ENCODE results near the gene MTFR1L.

Gene MTFR1L

GRCh38 chr1:25807480-25808390 lies 12.0 kb upstream of the MTFR1L start:
- DNase-seq (ENCODE audit: low read depth in 2 of 3, low spot score in 2 of 3) = no peak

- DNase-seq (ENCODE audit: low read depth in 2 of 3, low spot score in 2 of 3) = no peak
Observed at GRCh38 chr1:25808481-25809244, 11.1 kb upstream of the MTFR1L start.

GRCh38 chr1:25809283-25809926 lies 10.3 kb upstream of the MTFR1L start:
- DNase-seq (ENCODE audit: low read depth in 2 of 3, low spot score in 2 of 3) = no peak

GRCh38 chr1:25809929-25810328 lies 9.8 kb upstream of the MTFR1L start:
- DNase-seq (ENCODE audit: low read depth in 2 of 3, low spot score in 2 of 3) = no peak

- DNase-seq (ENCODE audit: low read depth in 2 of 3, low spot score in 2 of 3) = peak; percentile 51 to 82 (median 77)
Observed at GRCh38 chr1:25810341-25811299, 9.1 kb upstream of the MTFR1L start.

- no peak for DNase-seq (ENCODE audit: low read depth in 2 of 3, low spot score in 2 of 3)
Observed at GRCh38 chr1:25811384-25812082, 8.2 kb upstream of the MTFR1L start.

- DNase-seq (ENCODE audit: low read depth in 2 of 3, low spot score in 2 of 3) = no peak
Observed at GRCh38 chr1:25813071-25813733, 6.6 kb upstream of the MTFR1L start.

GRCh38 chr1:25813734-25814471 lies 5.9 kb upstream of the MTFR1L start:
- no peak for DNase-seq (ENCODE audit: low read depth in 2 of 3, low spot score in 2 of 3)

- DNase-seq (ENCODE audit: low read depth in 2 of 3, low spot score in 2 of 3) = no peak
Observed at GRCh38 chr1:25814549-25815087, 5.1 kb upstream of the MTFR1L start.

- no peak for DNase-seq (ENCODE audit: low read depth in 2 of 3, low spot score in 2 of 3)
Observed at GRCh38 chr1:25815208-25816111, 4.3 kb upstream of the MTFR1L start.

GRCh38 chr1:25816112-25816718 lies 3.5 kb upstream of the MTFR1L start:
- no peak for DNase-seq (ENCODE audit: low read depth in 2 of 3, low spot score in 2 of 3)

- DNase-seq (ENCODE audit: low read depth in 2 of 3, low spot score in 2 of 3) = no peak
Observed at GRCh38 chr1:25817840-25818501, 1.8 kb upstream of the MTFR1L start.

- no peak for DNase-seq (ENCODE audit: low read depth in 2 of 3, low spot score in 2 of 3)
Observed at GRCh38 chr1:25818569-25818968, 1.2 kb upstream of the MTFR1L start.

- DNase-seq (ENCODE audit: low read depth in 2 of 3, low spot score in 2 of 3) = peak in 1 of 3 experiments; percentile 39
Observed at GRCh38 chr1:25820247-25821111, 725 bp downstream of the MTFR1L start.

GRCh38 chr1:25821112-25821476 lies 1.3 kb downstream of the MTFR1L start:
- no peak for DNase-seq (ENCODE audit: low read depth in 2 of 3, low spot score in 2 of 3)

Measured in activated CD8-positive, alpha-beta memory T cell treated with anti-CD3 and anti-CD28 coated beads for 48 hours (primary cell).